K562 (cell line): ENCODE measurements around the gene TTC38. TPM values are rescaled to one million over a fixed set of nuclear protein-coding genes. Genes with fewer than 3 reads are reported as not detected.

Source experiments
- ARHGAP35 ChIP-seq: fragments of 450-650 bp; IDR thresholded peaks from 2 replicates; pipeline ENCODE4 v1.6.1; 2018; ENCODE audit not compliant: partially characterized antibody
- CCAR2 ChIP-seq: fragments of 200-400 bp; formaldehyde crosslinking; IDR thresholded peaks from 2 replicates; pipeline ENCODE4 v1.6.1; 2017; ENCODE audit warnings: mild to moderate bottlenecking, low read depth, low read length
- CREM ChIP-seq: IDR thresholded peaks from 2 replicates; pipeline ENCODE4 v1.6.1; 2014; ENCODE audit warnings: antibody characterized with exemption, low read depth
- EP400 ChIP-seq: fragments of 450-650 bp; IDR thresholded peaks from 2 replicates; pipeline ENCODE4 v1.6.1; 2017; ENCODE audit warnings: antibody characterized with exemption, mild to moderate bottlenecking, moderate library complexity
- MXI1 ChIP-seq: IDR thresholded peaks from 2 replicates; pipeline ENCODE4 v1.6.1; 2011; ENCODE audit warnings: low read depth, mild to moderate bottlenecking, improper control_type of control experiment, low read length
- RBBP5 ChIP-seq: fragments of 200-600 bp; sonication (generic); IDR thresholded peaks from 2 replicates; pipeline ENCODE4 v1.6.1; 2012; ENCODE audit warnings: borderline replicate concordance, mild to moderate bottlenecking, low read length, control low read depth, inconsistent platforms; ENCODE audit not compliant: insufficient read depth, poor library complexity, severe bottlenecking
- SREBF1 ChIP-seq: fragments of 150-350 bp; IDR thresholded peaks from 2 replicates; pipeline ENCODE4 v1.6.1; 2014; ENCODE audit warnings: antibody characterized with exemption, low read depth, low read length, borderline replicate concordance
- TEAD2 ChIP-seq: fragments of 450-650 bp; IDR thresholded peaks from 2 replicates; pipeline ENCODE4 v1.6.1; 2016; ENCODE audit warnings: missing genetic modification characterization, control low read depth, missing compliant biosample characterization
- ZNF407 ChIP-seq: fragments of 450-650 bp; IDR thresholded peaks from 2 replicates; pipeline ENCODE4 v1.6.1; 2016; ENCODE audit warnings: low read depth
- polyA plus RNA-seq, 8 experiments: library from polyadenylated mRNA; depleted of rRNA in 4 of 8; stranded (reverse) in 5 of 8; unstranded in 3 of 8; fragments of >200 nt; fragmentation: Nextera tagmentation in 2 of 8; fragmentation: Illumina TruSeq in 1 of 8; extraction: Ambion mirVana in 2 of 8; extraction: Trizol in 1 of 8; gene quantifications; 2 replicates each; pipeline versions ENCODE4 v1.2.1 to v1.2.3, GENCODE V29; 2011 to 2014; ENCODE audit warnings: inconsistent platforms in 1 of 8, missing spikeins in 1 of 8
- total RNA-seq, 7 experiments: library from RNA; depleted of rRNA in 6 of 7; stranded (reverse); fragments of >200 nt in 6 of 7; fragmentation: Illumina TruSeq in 2 of 7; extraction: Trizol in 2 of 7; gene quantifications; 2 replicates each; pipeline versions ENCODE4 v1.2.1 to v1.2.3, GENCODE V29; 2011 to 2021; ENCODE audit warnings: low replicate concordance in 1 of 7

Gene TTC38
- total and polyA plus RNA-seq, 9 of the 15 experiments (the other 6 are each of a cell fraction or from before 2014, with no cell fraction given) = 0.84 to 28.4 (median 18.1) TPM

DNA sequence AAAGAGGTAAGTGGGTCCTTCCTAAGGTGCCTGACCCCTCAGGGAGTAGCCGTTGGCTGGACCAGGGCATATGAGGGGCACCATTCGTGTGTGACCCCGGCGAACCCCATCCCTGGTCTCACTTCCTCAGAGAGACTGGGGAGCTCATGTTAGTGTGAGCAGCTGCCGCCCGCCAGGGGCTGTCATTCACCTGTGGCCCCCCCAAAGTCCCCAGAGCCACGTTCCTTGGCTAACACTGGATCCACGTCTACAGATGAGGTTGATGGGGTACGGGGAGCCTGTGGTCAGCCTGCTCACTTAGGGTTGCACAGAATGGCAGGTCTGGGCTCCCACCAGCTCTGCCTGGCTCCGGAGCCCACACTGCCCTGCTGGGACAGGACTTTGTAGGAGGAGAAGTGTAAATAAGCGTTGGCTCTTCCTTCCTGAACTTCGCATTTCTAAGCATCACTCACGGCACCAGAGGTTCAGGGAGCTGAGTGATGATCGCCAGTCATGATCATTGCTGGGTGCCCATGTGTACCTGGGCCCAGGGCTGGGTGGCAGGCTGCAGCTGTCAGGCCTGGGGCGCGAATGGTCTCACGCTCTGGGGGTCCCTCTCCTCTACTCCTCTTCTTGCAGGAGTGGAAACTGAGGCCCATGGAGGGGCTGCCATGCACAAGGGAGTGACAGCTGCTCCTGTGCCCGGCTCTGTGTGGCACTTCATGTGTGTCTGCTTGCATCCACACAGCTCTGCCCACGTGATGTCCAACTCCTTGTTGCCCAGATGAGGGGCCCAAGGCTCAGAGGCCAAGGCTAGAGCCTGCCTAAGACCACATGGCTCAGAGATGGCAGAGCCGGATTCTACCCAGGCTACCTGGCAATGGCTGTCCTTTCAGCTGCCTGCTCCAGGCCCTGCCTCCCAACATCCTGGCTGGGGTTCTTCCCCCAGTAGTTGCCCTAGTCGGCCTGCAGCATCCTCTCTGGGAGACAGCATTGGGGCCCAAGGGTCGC lies 11.1 kb downstream of the TTC38 start (continued):
- TF ChIP-seq RBBP5 = no peak
- TF ChIP-seq MXI1 = no peak
- no peak for TF ChIP-seq TEAD2 (tag)
- no peak for TF ChIP-seq CREM
- TF ChIP-seq SREBF1 = no peak
- no peak for TF ChIP-seq ARHGAP35
- no peak for TF ChIP-seq EP400
- no peak for TF ChIP-seq CCAR2
- TF ChIP-seq ZNF407 = no peak
